ENCODE results near the gene MPIG6B. TPM values are rescaled to one million over a fixed set of nuclear protein-coding genes. Genes with fewer than 3 reads are reported as not detected.

The MPIG6B gene
- total RNA-seq, 6 donors from 2014 or later, result 0.30 to 4.1 (median 1.2) TPM; not detected in 1

GRCh38 chr6:31702819-31703716 lies 20.1 kb upstream of the MPIG6B start, which contains the start of gene ABHD16A:
ABHD16A (minus strand) TSS chr6:31703324; CDS start chr6:31703281, 43 bp downstream.
- DNase-seq (peak; percentile 99 to 100), ATAC-seq (ENCODE audit: low FRiP score in 2 of 2) (peak; percentile 97 to 98)
- H3K4me3 ChIP-seq, result peak within 1 kb of the TSS; percentile 64 to 75 (median 73)
- peak; percentile 46 to 100 (median 92) for TF ChIP-seq POLR2A (IDR thresholded peaks at IDR 0.05)
- TF ChIP-seq, protein P1, sequence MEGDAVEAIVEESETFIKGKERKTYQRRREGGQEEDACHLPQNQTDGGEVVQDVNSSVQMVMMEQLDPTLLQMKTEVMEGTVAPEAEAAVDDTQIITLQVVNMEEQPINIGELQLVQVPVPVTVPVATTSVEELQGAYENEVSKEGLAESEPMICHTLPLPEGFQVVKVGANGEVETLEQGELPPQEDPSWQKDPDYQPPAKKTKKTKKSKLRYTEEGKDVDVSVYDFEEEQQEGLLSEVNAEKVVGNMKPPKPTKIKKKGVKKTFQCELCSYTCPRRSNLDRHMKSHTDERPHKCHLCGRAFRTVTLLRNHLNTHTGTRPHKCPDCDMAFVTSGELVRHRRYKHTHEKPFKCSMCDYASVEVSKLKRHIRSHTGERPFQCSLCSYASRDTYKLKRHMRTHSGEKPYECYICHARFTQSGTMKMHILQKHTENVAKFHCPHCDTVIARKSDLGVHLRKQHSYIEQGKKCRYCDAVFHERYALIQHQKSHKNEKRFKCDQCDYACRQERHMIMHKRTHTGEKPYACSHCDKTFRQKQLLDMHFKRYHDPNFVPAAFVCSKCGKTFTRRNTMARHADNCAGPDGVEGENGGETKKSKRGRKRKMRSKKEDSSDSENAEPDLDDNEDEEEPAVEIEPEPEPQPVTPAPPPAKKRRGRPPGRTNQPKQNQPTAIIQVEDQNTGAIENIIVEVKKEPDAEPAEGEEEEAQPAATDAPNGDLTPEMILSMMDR (IDR thresholded peaks at IDR 0.05), result peak in 4 of 6 experiments; percentile 20 to 49 (median 44)
- peak in 2 of 4 donors; percentile 25 to 92 for TF ChIP-seq EP300 (IDR thresholded peaks at IDR 0.05)
- TF ChIP-seq POLR2AphosphoS5 (IDR thresholded peaks at IDR 0.05), result peak; percentile 95 to 99
- WGBS, 2 donors, result 1% methylated on average over 44 to 54 of the region's 54 CpGs
- H3K27ac ChIP-seq, result peak within 1 kb of the TSS; percentile 97 to 99 (median 98)
- peaks cover 21 to 32% (median 23%) of the 10 kb centered on the region in 4 donors for H3K4me1 ChIP-seq
- H3K27me3 ChIP-seq, result no peaks in the 10 kb centered on the region
- H3K36me3 ChIP-seq, result peaks cover 0 to 24% (median 10%) of the 10 kb centered on the region in 4 donors
- no peaks in the 10 kb centered on the region for H3K9me3 ChIP-seq

DNA sequence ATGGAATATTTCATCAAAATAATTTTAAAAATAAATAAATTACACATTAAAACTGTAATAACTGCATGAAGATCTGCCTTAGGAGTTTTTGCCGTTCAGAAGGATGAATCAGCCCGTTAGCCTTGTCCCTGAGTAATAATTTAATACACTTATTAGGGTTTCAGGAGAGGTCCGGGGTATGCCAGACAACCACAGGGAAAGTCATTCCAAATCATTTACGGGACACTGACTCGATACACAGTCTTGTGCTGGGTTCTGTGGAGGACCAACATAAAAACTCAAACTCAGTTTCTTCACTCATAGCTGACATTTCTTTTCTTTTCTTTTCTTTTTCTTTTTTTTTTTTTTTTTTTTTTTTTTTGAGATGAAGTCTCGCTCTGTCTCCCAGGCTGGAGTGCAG lies 17.2 kb upstream of the MPIG6B start:
- ATAC-seq (ENCODE audit: low FRiP score in 2 of 2), result no peak
- 88 to 90% methylated on average over 5 to 6 of the region's 6 CpGs for WGBS, 2 donors
- no peak for DNase-seq
- Histone ChIP-seq H3K27ac (no peak overlapping the region), H3K36me3 (no peaks in the 10 kb centered on the region), H3K9me3 (no peaks in the 10 kb centered on the region), H3K4me3 (no peak overlapping the region), H3K27me3 (no peaks in the 10 kb centered on the region), H3K4me1 (peaks cover 19 to 25% (median 22%) of the 10 kb centered on the region in 4 donors)
- no peak for TF ChIP-seq POLR2A (IDR thresholded peaks at IDR 0.05)
- TF ChIP-seq, protein P1 (IDR thresholded peaks at IDR 0.05), result no peak
- TF ChIP-seq POLR2AphosphoS5 (IDR thresholded peaks at IDR 0.05), result no peak
- TF ChIP-seq EP300 (IDR thresholded peaks at IDR 0.05), result no peak

DNA sequence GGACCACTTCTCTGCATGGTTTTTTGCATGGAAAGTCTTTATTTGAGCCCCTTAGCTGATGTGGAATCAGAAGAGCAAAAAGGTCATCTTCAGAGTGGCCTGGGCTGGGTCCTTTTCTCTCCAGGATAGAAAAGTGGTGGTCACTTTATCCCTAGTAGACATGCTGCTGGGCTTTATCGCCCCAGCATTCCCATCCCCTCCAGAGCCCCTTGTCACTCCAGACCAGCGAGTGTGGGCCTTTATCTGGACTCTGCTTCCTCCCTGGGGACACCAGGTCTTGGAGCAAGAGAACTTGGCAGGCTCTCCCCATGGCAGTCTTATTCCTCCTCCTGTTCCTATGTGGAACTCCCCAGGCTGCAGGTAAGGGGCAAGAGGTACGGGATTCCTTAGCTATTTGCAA lies 16.6 kb upstream of the MPIG6B start, which contains the start of gene LY6G6F:
TSS of gene LY6G6F (plus strand) at position 268 of the 400 bp plus-strand sequence. CDS start at position 309, 41 bp downstream.
- Histone ChIP-seq H3K4me3 (no peak within 1 kb of the TSS), H3K27ac (no peak within 1 kb of the TSS), H3K27me3 (no peaks in the 10 kb centered on the region), H3K4me1 (peaks cover 16 to 25% (median 21%) of the 10 kb centered on the region in 4 donors), H3K9me3 (no peaks in the 10 kb centered on the region), H3K36me3 (no peaks in the 10 kb centered on the region)
- TF ChIP-seq POLR2AphosphoS5 (IDR thresholded peaks at IDR 0.05) (no peak), POLR2A (IDR thresholded peaks at IDR 0.05) (no peak)
- TF ChIP-seq, protein P1 (IDR thresholded peaks at IDR 0.05), result no peak
- DNase-seq (no peak), ATAC-seq (ENCODE audit: low FRiP score in 2 of 2) (no peak)
- WGBS, 2 donors, result 50 to 73% methylated on average over 2 to 3 of the region's 3 CpGs

DNA sequence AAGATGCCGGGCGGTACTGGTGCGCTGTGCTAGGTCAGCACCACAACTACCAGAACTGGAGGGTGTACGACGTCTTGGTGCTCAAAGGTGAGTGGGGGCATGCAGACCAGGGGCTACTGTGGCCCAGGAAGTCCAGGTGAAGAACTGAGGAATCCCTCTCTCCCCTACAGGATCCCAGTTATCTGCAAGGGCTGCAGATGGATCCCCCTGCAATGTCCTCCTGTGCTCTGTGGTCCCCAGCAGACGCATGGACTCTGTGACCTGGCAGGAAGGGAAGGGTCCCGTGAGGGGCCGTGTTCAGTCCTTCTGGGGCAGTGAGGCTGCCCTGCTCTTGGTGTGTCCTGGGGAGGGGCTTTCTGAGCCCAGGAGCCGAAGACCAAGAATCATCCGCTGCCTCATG lies 15.5 kb upstream of the MPIG6B start:
- Histone ChIP-seq H3K36me3 (no peaks in the 10 kb centered on the region), H3K27me3 (no peaks in the 10 kb centered on the region), H3K27ac (no peak overlapping the region), H3K4me1 (peaks cover 8 to 20% (median 15%) of the 10 kb centered on the region in 4 donors), H3K9me3 (no peaks in the 10 kb centered on the region), H3K4me3 (no peak overlapping the region)
- ATAC-seq (ENCODE audit: low FRiP score in 2 of 2) (no peak), DNase-seq (no peak)
- WGBS, 2 donors, result 79 to 92% methylated on average over 6 to 10 of the region's 10 CpGs
- TF ChIP-seq EP300 (IDR thresholded peaks at IDR 0.05), result no peak
- no peak for TF ChIP-seq POLR2A (IDR thresholded peaks at IDR 0.05)
- TF ChIP-seq, protein P1 (IDR thresholded peaks at IDR 0.05), result no peak
- TF ChIP-seq POLR2AphosphoS5 (IDR thresholded peaks at IDR 0.05), result no peak

All from upper lobe of left lung (tissue), 6 donors.